GM19468 (cell line): ENCODE data around the gene HADHA.

Experiments
- ATAC-seq: cut with Tn5 transposase; IDR thresholded peaks from one replicate; pipeline ENCODE4 v1.9.1; 2021; ENCODE audit warnings: mild to moderate bottlenecking, moderate library complexity, moderate number of reproducible peaks; ENCODE audit not compliant: unreplicated experiment; ENCODE audit errors: extremely low read depth

The HADHA gene

DNA sequence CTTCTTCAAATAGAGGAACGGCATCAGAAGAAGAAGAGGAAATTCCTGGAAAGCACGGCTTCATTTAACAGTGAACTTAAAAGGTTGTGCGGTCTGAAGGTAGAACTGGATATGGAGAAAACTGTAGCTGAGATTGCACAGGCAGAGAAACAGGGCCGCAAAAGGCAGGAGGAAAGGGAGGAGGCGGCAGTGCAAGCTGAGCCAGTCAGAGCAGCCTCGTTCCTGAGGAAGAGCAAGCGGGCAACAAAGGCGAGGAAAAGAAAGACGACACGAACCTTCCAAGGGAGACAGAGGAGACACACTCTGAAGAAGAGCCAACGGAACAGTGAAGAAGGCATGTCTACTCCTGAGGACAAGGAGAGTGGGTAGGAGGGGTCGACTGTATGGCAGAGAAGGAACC lies 94.2 kb downstream of the HADHA start:
- no peak for ATAC-seq

GRCh38 chr2:26148501-26148900 lies 95.9 kb downstream of the HADHA start:
- ATAC-seq: no peak

DNA sequence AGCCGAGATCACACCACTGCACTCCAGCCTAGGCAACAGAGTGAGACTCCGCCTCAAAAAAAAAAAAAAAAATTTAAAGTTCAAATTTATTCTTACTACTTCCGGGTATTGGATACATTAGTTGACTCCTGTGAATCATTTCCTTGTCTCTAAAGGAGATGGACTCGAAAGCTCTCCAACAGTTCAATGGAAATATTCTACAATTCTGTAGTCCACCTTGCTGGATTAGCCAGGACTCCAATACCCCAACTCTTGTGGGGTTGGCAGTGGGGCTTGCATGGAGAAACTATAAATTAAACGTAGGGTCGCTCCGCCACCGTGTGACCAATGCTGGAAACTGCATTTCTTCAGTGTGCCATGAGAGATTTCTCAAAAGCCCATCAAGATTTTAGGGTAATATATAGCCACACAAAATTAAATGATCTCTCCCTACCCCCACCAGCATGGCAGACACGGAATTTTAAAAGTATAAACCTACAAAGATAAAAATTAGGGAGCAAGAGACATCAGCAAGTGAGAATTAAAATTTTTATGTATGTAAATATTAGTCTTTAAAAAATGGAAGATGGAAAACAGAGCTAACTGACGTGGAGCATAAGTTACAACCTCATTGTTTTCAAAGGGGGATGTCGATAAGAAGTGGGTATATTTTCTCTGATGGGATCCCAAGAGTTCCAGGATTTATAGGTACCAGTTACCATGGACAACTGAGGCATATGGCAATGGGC lies 99.3 kb downstream of the HADHA start:
- no peak for ATAC-seq

- no peak for ATAC-seq
Observed at GRCh38 chr2:26144031-26144430, 100.4 kb downstream of the HADHA start.

DNA sequence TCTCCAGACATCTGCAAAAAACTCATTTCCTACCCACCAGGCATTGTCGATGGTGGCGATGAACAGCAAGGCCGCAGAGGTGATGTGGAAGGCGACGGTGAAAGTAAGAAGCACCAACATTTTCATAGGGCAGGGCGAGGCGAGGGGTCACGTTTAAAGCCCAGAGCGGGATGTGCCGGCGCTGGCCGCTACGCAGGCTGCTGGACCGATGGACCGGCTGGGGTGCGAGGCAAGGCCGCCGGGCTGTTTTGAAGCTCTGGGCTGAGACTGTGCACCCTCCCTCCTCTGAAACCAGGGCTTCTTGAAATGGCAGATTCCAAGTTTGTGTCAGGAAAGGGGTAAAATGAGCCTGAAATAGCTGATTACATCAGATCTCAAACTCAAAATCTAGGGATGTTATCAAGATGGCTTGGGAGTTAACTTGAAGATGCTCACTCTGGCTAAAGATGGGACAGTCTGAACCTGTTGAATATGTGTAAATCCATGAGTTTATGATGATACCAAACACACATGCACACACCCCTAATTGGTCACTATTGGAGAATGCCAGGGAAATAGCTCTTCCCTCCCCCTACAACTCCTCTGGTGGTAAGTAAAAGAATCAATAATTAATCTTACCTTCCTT lies 103.2 kb downstream of the HADHA start:
- ATAC-seq: no peak
